HG03025 (cell line): ENCODE measurements around the gene KDM4C.
"Not testable (repeated sequence)": the region's sequence is repeated elsewhere in the genome, so short reads cannot be mapped to it uniquely, and the experiment has no call there.

Source experiments
- ATAC-seq: cut with Tn5 transposase; IDR thresholded peaks from one replicate; pipeline ENCODE4 v1.9.1; 2021; ENCODE audit warnings: mild to moderate bottlenecking, moderate library complexity; ENCODE audit not compliant: unreplicated experiment, low FRiP score

KDM4C gene

DNA sequence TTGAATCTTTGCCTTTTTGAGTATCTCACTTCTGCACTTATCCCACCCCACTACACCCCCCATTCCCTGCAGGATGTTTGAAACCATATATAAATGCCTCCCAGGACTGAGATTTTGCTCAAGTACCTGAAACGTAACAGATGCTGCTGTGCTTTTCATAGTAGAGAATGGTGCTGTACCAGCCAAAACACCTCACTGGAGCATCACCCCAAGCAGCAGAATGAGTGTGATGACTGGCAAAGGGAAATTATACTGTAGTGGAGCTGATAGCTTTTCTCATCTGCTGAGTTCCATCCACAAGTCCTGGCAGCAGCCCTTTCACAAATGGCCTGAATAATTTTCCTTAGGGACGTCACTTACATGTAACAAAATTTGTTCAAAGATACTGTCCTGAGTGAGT is 246.1 kb downstream of the KDM4C start:
- no peak for ATAC-seq

DNA sequence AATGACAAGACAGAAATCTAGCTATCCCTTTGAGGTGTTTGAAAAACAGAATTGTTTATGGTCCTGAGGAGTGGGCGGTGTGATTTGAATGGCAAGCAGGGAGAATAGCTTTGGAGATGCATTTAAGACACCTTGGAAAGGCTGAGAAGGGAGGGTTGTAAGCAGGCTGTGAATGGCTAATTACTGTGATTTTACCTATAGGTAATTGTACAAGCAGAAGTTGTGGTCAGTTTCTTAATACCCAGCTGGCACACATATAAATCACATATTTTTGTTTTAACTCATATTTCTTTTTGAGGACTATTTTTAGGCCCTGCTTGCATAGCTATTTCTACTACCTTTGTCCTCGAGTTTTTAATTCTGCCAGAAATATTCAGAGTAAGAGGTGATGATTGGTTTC is 248.6 kb downstream of the KDM4C start:
- ATAC-seq = no peak

GRCh38 chr9:7008411-7008810 is 250.6 kb downstream of the KDM4C start:
- ATAC-seq = no peak

- no peak for ATAC-seq
These were observed 251.3 kb downstream of the KDM4C start for GRCh38 chr9:7009065-7009464.

GRCh38 chr9:7011395-7012067 is 253.8 kb downstream of the KDM4C start:
- ATAC-seq = no peak

DNA sequence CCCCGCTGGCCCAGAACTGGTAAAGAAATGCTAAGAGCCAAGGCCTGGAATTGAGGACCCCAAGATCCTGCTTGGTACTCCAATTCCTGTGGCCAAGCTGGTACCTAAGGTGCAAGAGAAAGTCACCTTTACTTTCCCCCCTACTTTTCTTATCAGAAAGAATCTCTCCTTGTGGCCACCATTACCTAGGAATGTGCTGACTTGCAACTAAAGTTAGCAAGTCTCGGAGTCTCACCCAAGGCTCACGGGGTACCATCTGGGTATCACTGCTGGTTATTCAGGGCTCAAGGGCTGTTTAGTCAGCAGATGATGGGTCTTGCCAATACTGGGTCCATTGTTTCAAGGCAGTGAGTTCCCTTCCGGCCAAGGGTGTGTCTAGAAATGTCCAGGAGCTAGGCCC is 270.2 kb downstream of the KDM4C start:
- ATAC-seq = no peak

GRCh38 chr9:7028591-7028990 is 270.8 kb downstream of the KDM4C start:
- no peak for ATAC-seq

- not testable (repeated sequence) for ATAC-seq
These were observed 273.2 kb downstream of the KDM4C start for GRCh38 chr9:7030943-7031342.

DNA sequence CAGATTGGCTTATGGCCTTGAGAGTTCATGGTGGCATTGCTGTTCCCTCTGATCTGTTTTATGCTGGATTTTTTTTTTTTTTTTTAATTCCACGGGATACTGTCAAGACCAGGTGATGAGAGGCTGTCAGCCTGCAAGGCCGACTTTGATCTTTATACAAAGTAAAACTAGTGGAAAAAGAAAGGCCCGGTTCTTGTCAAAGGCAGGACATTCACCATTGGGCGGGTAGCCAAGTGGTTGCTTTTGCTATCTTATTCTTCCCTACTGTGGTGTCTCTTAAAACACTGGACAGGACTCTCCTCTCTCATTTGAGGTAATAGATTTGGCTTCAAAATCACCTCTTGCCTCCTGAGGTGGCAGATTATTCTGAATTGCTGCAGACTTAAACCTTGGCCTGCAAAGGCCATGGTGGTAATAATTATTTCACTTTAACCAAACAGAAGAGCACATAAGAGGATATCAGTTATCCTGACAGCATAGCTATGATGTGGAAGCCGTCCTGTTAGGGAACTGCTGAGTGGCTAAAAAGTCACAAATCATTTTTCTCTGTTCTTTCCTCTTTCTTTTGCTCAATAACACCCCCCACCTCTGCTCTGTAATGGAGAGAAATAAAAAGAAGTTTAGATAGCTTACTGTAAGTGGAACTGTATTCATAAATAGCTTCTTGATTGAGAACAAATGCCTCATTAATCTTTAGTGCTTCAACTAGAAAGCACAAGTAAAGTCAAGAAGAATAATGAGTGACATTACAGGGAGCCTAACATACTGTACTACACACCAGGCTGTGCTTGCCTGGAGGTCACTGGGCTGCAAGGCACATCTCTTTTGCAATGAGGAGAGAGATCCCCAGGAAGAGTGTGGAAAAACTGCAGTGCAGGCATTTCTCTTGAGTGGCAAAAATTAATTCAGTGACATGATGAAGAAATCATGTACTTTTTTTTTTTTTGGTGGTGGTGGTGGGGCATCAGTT is 275.6 kb downstream of the KDM4C start:
- no peak for ATAC-seq

GRCh38 chr9:7037176-7037575 is 279.4 kb downstream of the KDM4C start:
- no peak for ATAC-seq

GRCh38 chr9:7042124-7042523 is 284.4 kb downstream of the KDM4C start:
- ATAC-seq = no peak

DNA sequence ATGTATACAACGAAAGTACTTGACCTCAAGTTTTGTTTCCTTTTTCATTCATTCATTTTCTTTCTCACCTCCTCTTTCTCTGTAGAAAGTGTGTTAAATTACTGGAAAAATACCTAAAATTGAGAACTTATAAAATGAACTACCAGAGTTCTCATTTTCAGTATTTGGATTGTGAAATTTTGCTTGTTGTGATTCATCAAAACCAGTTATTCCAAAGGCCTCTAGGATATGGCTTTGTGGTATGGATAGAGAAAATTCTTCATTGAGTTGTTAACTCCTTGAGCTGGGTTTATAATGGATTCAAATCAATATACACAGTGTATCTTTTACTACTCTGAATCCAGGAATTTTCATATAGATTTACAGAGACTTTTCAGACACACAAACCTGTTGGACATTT is 287.6 kb downstream of the KDM4C start:
- ATAC-seq = no peak

DNA sequence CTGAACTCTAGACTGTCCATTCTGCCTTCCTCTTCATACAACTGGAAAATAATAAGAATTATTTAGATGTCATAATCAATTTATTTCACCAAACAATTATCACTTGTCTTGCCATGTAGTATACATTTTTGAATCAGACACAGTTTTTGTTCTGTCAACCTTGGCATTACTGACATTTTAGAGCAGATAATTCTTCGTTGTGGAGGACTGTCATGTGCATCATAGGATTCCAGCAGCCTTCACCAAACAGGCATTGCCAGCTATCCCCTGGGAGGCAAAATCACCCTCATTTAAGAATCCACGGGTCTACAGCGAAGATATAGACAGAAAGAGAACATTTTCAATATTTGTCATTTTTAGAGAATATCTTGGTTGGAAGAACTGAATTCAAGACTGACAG is 293.9 kb downstream of the KDM4C start:
- ATAC-seq = no peak

DNA sequence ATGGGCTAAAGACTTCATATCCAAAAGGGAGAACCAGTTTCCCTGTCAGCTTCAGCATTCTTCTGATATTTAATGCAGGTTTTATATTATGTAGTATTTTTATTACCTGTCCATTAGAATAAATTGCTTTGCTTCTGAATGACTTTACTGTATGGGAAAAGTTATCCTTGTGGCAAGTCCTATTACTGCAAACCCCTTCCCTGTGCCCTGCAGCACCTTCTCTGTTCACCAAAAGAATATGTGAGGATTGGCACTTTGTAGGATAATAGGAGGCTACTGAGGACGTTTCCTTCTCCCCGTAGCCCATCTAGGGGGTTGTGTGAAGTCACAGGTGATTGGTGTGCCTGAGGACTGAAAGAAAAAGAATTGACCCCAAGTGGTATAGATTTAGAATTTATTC is 296.1 kb downstream of the KDM4C start:
- ATAC-seq = no peak

DNA sequence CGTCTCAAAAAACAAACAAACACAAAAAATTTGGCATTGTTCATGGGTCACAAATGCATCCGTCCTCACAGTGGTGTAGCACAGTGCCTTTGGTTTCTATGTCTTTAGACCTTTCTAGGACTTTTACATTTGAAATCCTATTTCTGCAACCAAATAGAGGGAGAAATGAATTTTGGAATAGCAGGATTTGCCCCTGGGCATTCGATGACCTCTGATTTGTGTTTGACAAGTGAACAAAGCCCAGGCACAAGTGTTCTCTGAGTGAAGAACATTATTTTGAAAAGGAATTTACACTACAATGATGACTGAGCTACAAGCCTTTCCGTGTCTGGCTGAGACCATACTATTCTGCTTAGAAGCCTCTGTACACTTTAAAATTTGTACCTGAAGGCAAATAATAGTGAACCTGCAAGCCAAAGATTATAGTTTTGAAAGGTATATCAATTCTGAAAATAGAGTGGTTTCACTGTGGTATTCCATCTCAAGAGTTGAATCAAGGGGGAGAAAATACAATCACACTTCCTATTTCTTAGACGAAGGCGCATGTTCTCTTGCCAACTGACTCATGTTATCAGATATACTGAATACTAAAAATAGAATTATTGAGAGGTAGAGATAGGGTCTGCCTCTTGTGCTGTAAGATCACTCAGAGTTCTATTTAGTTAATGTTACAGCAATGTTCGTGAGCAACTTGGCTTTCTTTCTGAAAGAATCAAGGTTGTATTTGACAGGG is 297.6 kb downstream of the KDM4C start:
- no peak for ATAC-seq

DNA sequence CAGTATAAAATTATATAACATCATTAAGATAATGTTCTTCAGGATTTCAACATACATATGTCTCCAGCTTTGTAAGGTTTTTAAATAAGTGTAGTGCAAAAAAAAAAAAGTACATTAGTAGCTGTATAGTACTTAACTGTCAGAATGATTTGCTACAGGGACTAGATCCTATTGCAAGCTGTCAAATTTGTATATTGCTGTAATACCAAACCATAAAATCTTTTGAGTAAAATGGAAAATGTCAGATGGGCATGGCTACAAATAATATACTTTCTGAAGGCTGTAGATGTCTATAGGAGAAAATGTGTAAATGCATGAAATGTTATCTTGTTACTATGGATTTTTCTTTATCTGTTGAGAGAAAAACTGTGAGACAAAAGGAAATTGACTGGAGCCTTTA is 298.5 kb downstream of the KDM4C start:
- ATAC-seq = no peak

- no peak for ATAC-seq
These were observed 300.7 kb downstream of the KDM4C start for GRCh38 chr9:7058473-7058872.

DNA sequence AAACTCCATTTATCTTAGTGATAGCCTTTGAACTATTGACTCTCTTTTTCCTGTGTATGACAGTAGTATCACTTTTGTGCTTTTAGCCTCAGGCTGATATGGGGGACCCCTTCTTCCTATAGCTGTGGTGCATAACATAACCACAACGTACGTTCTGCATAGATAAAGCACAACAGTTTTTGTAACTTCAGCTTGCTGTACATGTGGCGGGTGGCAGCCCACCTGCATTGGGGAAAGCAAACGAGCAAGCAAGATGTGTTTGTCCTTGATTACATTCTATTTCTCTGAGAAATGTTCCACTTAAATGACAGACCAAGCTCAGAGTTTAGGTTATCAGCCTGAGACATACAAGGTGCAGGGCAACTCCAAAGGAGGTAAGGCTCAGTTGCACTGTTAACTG is 309.4 kb downstream of the KDM4C start:
- ATAC-seq = no peak

DNA sequence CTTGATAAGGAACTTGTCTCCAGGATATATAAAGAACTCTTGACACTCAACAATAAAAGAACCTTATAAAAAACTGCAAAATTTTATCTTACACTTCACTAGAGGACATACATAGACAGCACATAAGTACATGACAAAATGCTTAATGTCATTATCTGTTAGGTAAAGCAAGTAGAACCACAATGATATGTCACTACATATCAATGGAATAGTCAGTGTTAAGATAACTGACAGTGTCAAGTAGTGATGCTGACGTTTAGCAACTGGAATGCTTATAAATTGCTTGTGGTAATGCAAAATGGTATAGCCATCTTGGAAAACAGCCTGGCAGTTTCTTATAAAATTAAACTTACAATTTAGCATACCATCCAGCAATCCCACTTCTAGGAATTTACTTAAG is 314.1 kb downstream of the KDM4C start:
- ATAC-seq = no peak

DNA sequence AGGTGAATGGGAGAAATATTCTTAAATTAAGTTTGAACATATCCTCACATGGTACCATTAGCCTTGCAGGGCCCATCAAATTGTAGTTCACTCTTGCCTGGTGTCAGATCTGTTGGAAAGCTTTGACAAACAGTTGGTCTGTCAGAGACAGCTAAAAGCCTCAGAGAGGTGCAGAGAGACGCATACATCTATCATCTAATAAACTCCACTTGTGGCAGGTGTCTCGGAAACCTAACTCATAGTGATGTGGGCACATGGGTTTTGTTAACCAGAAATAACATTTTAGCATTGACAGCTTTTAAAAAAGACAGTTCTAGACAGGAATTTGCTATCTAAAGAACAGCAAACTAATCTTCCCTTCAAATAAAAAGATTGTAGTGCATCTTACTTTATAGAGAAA is 315.9 kb downstream of the KDM4C start:
- ATAC-seq = no peak

DNA sequence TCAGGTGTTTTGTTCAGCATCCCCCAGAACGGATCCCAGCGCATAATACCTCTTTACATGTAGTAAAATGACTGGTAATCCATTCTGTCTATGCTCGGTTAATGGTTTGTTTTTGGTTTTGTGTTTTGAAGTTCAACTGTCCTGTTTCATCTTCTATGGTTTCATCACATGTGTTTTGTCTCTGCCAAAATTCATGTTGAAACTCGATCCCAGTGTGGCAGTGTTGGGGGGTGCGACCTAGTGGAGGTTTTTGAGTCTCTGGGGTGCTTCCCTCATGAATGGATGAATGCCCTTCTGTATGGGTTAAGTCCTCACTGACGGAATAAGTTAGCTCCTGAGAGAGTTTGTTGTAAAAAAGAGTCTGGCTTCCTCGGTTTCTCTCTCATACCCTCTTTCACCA is 317.4 kb downstream of the KDM4C start:
- no peak for ATAC-seq
